ENCODE data around the gene SRRM5.
"Not testable (repeated sequence)": the region's sequence is repeated elsewhere in the genome, so short reads cannot be mapped to it uniquely, and the experiment has no call there.

The SRRM5 gene

DNA sequence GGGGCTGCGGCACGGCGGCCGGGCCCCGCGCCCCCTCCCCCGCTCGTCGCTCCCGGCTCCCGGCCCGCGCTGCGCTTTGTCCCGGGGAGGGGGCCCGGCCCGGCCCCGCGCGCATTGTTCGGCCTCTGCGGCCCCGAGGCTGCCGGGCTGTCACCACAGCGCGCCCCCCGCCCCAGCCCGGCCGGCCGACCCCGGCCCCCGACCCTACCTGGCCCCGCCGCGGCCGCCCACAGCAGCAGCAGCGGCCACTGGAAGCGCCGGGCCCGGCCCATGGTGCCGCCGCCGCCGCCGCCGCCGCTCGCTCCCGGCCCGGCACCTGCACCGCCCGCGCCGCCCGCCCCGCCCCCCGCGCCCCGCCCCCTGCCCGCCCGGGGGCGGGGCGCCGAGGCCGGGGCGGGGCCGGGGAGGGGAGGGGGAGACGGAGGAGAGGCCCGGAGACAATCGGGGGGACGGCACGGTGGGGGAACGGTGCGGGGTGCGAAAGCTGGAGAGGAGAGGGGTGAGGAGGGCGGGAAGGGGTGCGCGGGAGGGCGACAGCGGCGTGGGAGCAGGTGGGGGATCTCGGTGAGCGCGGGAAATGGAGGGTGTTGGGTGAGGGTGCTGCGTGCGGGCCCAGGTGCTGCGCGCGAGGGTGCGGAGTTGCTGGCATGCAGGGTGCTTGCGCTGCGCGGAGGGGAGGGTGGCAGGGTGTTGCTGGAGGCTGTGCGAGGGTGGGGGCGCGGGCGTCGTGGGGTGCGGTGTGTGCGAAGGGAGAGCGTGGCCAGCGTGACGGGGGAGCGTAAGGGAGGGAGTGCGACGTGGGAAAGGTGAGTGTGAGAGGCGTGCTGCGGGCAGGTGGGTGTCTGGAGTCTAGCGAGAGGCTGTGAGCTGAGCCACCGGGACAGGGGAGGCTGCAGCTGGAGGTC, 27.9 kb downstream of the SRRM5 start, which contains the start of gene CADM4:
TSS of gene CADM4 (minus strand) at position 332 of the 905 bp plus-strand sequence. CDS start at position 272, 60 bp downstream.
- peak; percentile 34 for DNase-seq

DNA sequence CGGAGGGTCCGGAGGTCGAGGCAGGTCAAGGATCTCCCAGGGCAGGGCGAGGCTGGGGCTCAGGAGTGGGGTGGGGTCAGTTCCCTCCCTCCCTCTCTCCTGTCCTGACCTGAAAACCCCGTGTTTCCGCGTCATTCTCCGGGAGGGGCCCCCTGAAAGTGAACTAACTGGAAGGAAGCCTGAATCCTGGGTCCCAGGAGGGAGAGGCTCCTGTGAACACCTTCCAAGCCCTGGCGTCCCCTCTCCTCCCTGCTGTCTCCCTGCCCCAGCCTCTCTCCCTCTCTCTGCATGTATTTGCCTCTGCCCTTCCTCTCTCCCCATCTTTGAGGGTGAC, 28.5 kb downstream of the SRRM5 start:
- DNase-seq, result no peak

DNA sequence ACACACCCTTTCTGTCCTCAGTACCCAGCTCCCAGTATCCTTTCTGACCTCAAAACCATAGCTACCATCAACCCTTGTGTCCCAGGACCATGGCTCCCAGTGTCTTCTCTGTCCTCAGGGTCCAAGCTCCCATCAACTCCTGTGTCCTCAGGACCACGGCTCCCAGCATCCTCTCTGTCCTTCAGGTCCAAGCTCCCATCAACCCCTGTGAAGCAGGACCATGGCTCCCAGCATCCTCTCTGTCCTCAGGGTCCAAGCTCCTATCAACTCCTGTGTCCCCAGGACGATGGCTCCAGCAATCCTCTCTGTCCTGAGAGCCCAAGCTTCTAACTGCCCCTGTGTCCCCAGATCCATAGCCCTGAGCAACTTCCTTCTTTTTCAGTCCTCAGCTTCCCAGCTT, 29.4 kb downstream of the SRRM5 start:
- no peak for DNase-seq

DNA sequence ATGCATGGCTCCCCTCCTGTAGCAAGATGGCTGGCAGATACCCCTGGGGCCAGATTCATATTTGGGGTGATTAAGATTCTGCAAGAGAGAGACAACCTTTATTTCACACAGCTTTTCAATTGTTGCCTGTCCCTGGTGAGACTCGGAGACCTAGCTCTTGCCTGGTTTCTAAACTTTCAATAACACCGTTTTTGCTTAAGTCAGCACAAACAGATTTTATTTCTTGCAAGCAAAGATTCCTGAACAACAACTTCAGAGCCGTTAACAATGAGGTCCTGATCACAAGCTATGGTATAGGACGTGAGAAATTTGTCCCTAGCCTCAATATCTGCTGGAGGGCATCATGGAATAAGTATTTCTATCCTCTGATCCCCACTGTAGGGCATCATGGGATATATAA, 30.6 kb downstream of the SRRM5 start:
- DNase-seq, result no peak

DNA sequence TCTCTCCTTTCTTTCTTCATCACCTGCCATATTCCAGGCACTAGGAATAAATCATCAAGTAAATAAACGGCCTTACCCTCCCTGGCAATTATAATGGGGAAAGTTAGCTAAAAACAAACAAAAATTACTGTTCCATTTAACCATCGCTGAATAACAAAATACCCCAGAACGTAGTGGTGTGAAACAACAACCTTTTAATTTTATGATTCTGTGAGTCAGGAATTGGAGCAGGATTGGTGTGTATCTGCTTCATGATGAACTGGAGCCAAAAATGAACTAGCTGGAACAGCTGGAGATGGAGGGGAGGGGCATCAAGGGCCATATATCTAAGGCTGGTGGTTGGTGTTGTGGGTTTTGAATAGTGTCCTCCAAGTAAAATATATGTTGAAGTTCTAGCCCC, 31.4 kb downstream of the SRRM5 start:
- no peak for DNase-seq

DNA sequence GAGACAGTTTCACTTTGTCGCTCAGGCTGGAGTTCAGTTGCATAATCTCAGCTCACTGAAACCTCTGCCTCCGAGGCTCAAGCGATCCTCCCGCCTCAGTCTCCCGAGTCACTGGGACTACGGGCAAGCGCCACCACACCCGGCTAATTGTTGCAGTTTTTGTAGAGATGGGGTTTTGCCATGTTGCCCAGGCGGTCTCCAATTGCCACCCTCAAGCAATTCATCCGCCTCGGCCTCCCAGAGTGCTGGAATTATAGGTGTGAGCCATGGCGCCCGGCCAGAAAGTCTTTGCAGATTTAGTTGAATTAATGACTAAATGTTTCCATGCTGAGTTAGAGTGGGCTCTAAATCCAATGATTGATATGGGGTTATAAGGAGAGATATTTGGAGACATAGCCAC, 32.3 kb downstream of the SRRM5 start:
- DNase-seq, result no peak

DNA sequence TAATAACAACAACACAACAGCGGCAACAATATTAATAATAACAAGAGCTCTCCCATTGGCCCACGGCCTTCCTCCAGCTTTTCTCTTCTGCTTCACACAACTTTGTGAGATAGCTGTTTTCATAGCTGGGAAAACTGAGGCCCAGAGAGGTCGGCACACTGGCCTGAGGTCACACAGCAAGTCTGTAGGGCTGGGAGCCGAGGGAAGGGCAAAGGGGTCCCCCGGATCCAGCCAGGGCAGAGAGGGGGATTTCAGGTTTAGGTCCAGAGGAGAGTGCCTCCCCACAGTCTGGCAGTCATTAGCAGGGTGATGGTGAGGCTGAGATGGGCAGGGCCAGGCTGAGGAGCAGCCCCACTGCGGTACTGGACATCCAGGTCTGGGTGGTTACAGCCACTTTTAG, 36.7 kb downstream of the SRRM5 start:
- DNase-seq, result no peak

DNA sequence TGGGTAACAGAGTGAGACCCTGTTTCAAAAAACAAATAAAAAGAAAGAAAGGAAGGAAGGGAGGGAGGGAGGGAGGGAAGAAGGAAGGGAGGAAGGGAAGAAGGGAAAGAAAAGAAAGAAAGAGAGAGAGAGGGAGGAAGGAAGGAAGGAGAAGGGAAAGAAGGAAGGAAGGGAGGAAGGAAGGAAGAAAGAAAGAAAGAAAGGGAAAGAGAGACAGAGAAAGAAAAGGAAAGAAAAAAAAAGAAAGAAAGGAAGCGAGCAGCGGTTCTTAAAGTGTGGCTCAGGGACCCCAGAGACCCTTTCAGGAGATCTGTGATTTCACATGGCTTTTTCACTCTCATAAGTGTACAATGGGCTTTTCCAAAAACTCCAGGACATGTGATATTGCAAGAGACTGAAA, 37.6 kb downstream of the SRRM5 start:
- no peak for DNase-seq

DNA sequence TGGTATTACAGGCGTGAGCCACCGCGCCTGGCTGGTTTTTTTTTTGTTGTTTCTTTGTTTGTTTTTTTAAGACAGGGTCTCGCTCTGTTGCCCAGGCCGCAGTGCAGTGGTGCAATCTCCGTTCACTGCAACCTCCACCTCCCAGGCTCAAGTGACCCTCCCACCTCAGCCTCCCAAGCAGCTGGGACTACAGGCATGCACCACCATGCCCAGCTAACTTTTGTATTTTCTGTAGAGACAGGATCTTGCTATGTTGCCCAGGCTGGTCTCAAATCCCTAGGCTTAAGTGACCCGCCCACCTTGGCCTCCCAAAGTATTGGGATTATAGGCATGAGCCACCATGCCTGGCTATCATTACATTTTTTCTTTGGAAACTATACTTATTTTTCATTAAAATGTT, 38.4 kb downstream of the SRRM5 start:
- DNase-seq, result not testable (repeated sequence)

DNA sequence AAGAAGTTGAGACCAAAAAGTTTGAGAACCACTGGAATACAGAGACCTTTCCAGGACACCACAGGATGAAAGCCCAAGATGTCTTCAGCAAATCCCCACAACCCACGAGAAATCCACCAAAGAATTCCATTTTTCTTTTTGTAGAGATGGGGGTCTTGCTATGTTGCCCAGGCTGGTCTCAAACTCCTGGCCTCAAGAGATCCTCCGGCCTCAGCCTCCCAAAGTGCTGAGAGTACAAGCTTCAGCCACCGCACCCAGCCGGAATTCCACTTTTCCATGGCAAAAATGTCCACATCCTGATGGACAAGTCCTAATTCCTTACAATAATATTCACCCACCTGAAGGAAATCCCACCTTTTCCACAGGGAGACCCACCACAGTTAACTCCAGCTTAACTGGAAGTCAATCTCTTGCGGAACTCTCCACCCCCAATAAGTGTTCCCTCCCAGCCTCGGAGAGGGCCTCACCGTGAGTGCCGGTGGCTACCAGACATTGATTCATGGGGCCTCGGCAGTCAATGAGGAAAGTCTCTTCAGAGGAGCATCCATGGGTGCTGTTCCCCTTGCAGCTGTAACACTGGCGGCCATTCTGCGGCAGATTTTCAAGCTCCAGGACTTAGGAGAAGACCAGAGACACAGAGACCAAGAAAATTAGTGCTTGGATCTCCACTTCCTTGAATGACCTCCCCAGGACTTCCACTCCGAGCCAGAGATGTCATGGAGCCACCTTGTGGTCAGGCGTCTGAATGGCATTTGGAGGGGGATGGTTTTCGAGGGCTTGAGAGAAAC, 40.1 kb downstream of the SRRM5 start:
- peak; percentile 19 for DNase-seq

DNA sequence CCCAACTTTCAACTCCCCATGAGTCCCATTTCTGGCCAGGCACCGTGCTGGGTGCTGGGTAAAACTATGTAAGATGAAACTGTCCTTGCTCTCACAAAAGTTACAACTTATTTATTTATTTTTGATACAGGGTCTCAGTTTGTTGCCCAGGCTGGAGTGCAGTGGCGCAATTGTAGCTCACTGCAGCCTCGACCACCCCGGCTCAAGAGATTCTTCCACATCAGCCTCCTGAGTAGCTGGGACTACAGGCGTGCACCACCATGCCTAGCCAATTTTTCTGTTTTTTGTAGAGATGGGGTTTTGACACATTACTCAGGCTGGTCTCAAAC, 40.6 kb downstream of the SRRM5 start:
- no peak for DNase-seq

DNA sequence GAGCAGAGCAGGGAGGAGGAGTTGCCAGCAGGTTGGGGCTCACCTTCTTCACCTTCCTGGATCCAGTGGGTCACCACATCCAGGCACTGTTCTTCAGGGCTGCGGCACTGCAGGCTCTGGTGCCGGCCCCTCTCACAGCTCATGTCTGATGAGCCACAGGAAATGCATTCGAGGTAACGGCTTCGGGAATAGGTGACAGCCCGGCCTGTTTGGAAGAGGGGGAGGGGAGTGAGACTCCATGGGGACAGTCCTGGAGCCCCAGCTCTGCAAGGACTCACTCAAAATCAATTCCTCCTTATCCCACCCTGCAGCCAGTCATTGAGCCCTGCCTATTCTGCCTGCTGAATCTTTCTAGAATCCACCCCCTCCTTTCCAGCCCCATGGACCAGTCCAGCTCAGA, 44.5 kb downstream of the SRRM5 start:
- DNase-seq, result no peak

DNA sequence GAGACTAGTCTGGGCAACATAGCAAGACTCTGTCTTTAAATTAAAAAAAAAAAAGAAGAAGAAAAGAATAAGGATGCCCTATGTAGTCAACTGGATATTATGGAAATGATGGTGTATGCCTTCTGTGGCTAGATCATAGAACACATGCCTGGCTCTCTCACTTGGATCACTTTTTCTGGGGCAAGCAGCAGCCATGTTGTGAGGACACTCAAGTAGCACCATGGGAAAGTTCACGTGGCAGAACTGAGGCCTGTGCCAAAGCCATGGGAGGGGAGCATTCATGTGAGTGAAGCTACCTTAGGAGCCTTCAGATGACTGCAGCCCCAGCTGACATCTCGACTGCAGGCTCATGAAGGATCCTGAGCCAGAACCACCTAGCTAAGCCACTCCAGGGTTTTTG, 46.1 kb downstream of the SRRM5 start:
- no peak for DNase-seq

DNA sequence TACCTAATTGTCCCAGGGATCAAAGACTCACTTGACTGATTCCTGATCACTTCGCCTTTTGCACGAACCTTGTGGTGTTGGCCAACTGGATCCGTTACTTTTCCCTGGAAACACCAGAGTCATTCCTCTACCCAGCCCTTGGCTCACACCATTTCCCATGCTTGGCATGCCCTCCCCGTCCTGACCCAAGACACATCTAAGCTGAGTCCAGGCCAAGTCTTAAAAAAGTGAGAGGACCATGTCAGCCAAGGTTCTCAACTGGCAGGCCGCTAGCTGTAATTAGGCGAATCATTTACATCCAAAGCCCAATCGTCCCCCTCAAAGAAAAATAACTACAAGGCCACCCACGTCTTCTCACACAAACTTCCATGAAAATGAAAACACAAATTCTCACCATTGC, 46.6 kb downstream of the SRRM5 start:
- no peak for DNase-seq

DNA sequence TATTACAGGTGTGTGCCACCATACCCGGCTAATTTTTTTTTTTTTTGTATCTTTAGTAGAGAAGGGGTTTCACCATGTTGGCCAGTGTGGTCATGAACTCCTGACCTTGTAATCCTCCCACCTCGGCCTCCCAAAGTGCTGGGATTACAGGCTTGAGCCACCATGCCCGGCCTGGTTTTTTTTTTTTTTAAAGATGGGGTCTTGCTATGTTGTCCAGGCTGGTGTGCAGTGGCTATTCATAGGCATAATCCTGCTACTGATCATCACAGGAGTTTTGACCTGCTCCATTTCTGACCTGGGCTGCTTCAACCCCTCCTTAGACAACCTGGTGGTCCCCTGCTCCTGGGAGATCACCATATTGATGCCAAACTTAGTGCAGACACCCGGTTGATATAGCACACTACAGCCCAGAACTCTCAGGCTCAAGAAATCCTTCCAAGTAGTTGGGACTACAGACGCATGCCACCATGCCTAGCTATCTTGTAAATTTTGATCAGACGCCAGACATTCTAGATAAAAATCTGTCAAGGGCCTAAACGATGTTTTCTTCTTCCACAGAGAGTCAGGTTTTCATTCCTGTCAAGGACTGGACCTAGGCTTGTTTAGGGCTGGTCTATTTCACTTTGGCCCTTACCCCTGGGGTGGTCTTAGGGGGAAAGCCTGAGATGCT, 48.5 kb downstream of the SRRM5 start:
- DNase-seq, result no peak

DNA sequence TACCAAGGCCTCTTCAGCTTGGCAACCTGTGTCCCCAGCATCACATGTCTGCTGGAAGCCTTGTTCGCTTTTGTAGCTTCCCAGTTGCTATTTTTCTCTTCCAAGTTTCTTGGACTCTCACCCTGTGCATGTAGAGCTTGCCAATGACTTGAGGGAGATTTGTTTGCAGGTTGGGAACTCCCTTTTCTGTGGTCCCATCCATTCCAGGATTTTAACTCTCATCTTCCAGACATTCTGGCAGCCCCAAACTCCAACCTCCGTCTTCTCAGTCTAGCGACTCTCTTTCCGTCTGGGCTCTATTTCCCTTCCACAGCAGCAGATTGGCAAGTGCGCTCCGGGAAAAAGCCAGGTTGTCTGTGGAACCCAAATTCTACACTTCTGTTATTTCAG, 49.1 kb downstream of the SRRM5 start:
- no peak for DNase-seq

DNA sequence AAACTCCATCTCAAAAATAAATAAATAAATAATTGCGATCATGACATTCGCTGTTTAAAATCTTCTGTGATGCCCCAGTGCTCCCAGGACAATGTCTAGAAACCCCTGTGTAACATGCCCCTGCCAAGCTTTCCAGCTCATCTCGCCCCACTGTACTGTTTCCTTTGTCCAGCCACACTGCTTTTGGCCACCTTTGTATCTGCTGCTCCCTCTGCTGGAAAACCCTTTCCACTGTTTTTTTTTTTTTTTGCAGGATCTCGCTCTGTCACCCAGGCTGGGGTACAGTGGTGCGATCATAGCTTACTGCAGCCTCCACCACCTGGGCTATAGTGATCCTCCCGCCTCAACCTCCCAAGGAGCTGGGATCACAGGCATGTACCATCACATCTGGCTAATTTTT, 50.6 kb downstream of the SRRM5 start:
- no peak for DNase-seq

DNA sequence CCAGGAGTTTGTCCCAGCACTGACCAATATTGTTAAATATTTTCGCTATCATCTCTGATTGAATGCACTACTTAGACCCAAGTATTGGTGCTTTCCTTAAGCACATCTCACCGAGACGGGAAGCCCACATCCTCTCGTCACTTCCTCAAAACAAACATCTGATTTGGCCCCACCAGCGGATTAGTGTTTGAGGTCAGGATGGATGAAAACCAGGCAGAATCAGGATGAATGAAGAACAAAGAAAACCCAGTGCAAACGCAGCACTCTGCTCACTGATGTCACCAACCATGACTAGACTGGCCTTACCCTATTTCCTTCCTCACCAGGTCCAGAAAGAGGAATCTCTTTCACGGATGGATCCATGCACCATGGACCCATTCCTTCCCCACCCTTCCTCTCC, 52.1 kb downstream of the SRRM5 start:
- no peak for DNase-seq

Data from activated gamma-delta T cell treated with Interleukin-2 at 50 U/mL for 16 hours (primary cell).